ENCODE data around the gene CAMLG.

GRCh38 chr5:134793111-134793510 is 54.8 kb downstream of the CAMLG start:
- TF ChIP-seq YY1 (IDR thresholded peaks at IDR 0.05; ENCODE audit: insufficient read depth, insufficient read length), result no peak
- TF ChIP-seq ZNF274 (IDR thresholded peaks at IDR 0.05; ENCODE audit: low read depth, low read length), result no peak
- TF ChIP-seq SUZ12 (IDR thresholded peaks at IDR 0.05; ENCODE audit: extremely low read depth, insufficient read depth, insufficient read length), result no peak
